ENCODE results near the gene MUC5B. TPM values are rescaled to one million over a fixed set of nuclear protein-coding genes. Genes with fewer than 3 reads are reported as not detected.
"Not testable (repeated sequence)": the region's sequence is repeated elsewhere in the genome, so short reads cannot be mapped to it uniquely, and the experiment has no call there.

Gene MUC5B
- total and polyA plus RNA-seq, 3 donors from 2014 or later = 0.45 to 0.87 (median 0.50) TPM

- Histone ChIP-seq H3K4me3 (no peak overlapping the region), H3K36me3 (ENCODE audit: low read depth, missing control alignments) (no peaks in the 10 kb centered on the region), H3K27ac (no peak overlapping the region), H3K4me1 (no peaks in the 10 kb centered on the region), H3K9me3 (no peaks in the 10 kb centered on the region), H3K27me3 (no peaks in the 10 kb centered on the region)
- intact Hi-C loops (cut with DNase I; ENCODE audit: low total_unique reads) = no loop called here
- no peak for DNase-seq
- 95 to 98% methylated on average over 16 to 20 of the region's 20 CpGs for WGBS, 2 donors
- TF ChIP-seq CTCF (IDR thresholded peaks at IDR 0.05) (no peak), POLR2A (IDR thresholded peaks at IDR 0.05) (no peak)
Measured at GRCh38 chr11:1241706-1242105, 18.8 kb downstream of the MUC5B start.

- Histone ChIP-seq H3K4me3 (no peak overlapping the region), H3K27me3 (no peaks in the 10 kb centered on the region), H3K27ac (no peak overlapping the region), H3K9me3 (no peaks in the 10 kb centered on the region), H3K36me3 (ENCODE audit: low read depth, missing control alignments) (no peaks in the 10 kb centered on the region), H3K4me1 (no peaks in the 10 kb centered on the region)
- no peak for TF ChIP-seq POLR2A (IDR thresholded peaks at IDR 0.05)
- no peak for TF ChIP-seq CTCF (IDR thresholded peaks at IDR 0.05)
- 90 to 94% methylated on average over 16 to 20 of the region's 20 CpGs for WGBS, 2 donors
- DNase-seq = no peak
- intact Hi-C loops (cut with DNase I; ENCODE audit: low total_unique reads) = no loop called here
Measured at GRCh38 chr11:1242289-1242688, 19.4 kb downstream of the MUC5B start.

- H3K36me3 ChIP-seq (ENCODE audit: low read depth, missing control alignments); H3K4me3 ChIP-seq; intact Hi-C loops (cut with DNase I; ENCODE audit: low total_unique reads); DNase-seq; H3K27me3 ChIP-seq; H3K27ac ChIP-seq; H3K9me3 ChIP-seq; H3K4me1 ChIP-seq: not testable (repeated sequence)
- 82 to 95% methylated on average over 6 to 10 of the region's 11 CpGs for WGBS, 2 donors
Measured at GRCh38 chr11:1242751-1243150, 19.9 kb downstream of the MUC5B start.

GRCh38 chr11:1243521-1243920 is 20.7 kb downstream of the MUC5B start:
- 96 to 100% methylated on average over 3 to 14 of the region's 18 CpGs for WGBS, 2 donors
- intact Hi-C loops (cut with DNase I; ENCODE audit: low total_unique reads); H3K27me3 ChIP-seq; DNase-seq; H3K9me3 ChIP-seq; H3K36me3 ChIP-seq (ENCODE audit: low read depth, missing control alignments); H3K4me1 ChIP-seq; H3K27ac ChIP-seq; H3K4me3 ChIP-seq: not testable (repeated sequence)

GRCh38 chr11:1244557-1244956 is 21.7 kb downstream of the MUC5B start:
- H3K36me3 ChIP-seq (ENCODE audit: low read depth, missing control alignments); H3K4me1 ChIP-seq; H3K4me3 ChIP-seq; DNase-seq; H3K27me3 ChIP-seq; H3K9me3 ChIP-seq; H3K27ac ChIP-seq; intact Hi-C loops (cut with DNase I; ENCODE audit: low total_unique reads): not testable (repeated sequence)
- WGBS, 2 donors = 96 to 100% methylated on average over 1 to 9 of the region's 9 CpGs

GRCh38 chr11:1245717-1246116 is 22.9 kb downstream of the MUC5B start:
- H3K27me3 ChIP-seq; DNase-seq; H3K4me3 ChIP-seq; H3K27ac ChIP-seq; H3K4me1 ChIP-seq; H3K9me3 ChIP-seq; intact Hi-C loops (cut with DNase I; ENCODE audit: low total_unique reads); H3K36me3 ChIP-seq (ENCODE audit: low read depth, missing control alignments): not testable (repeated sequence)
- 94 to 95% methylated on average over 6 to 13 of the region's 14 CpGs for WGBS, 2 donors

- H3K36me3 ChIP-seq (ENCODE audit: low read depth, missing control alignments); DNase-seq; H3K9me3 ChIP-seq; H3K4me3 ChIP-seq; H3K4me1 ChIP-seq; intact Hi-C loops (cut with DNase I; ENCODE audit: low total_unique reads); H3K27me3 ChIP-seq; H3K27ac ChIP-seq: not testable (repeated sequence)
- WGBS, 2 donors = 92 to 97% methylated on average over 14 of the region's 14 CpGs
Measured at GRCh38 chr11:1246301-1246700, 23.4 kb downstream of the MUC5B start.

- DNase-seq; H3K36me3 ChIP-seq (ENCODE audit: low read depth, missing control alignments); intact Hi-C loops (cut with DNase I; ENCODE audit: low total_unique reads); H3K4me3 ChIP-seq; H3K27me3 ChIP-seq; H3K9me3 ChIP-seq; H3K4me1 ChIP-seq; H3K27ac ChIP-seq: not testable (repeated sequence)
- WGBS, 2 donors = 96% methylated on average over 13 of the region's 14 CpGs; no CpG with 5 or more reads in 1 of the 2 donors
Measured at GRCh38 chr11:1247026-1247425, 24.2 kb downstream of the MUC5B start.

- H3K9me3 ChIP-seq; H3K4me3 ChIP-seq; H3K27ac ChIP-seq; H3K27me3 ChIP-seq; H3K4me1 ChIP-seq; DNase-seq; intact Hi-C loops (cut with DNase I; ENCODE audit: low total_unique reads); H3K36me3 ChIP-seq (ENCODE audit: low read depth, missing control alignments): not testable (repeated sequence)
- WGBS, 2 donors = 100% methylated on average over 2 of the region's 18 CpGs; no CpG with 5 or more reads in 1 of the 2 donors
Measured at GRCh38 chr11:1248951-1249350, 26.1 kb downstream of the MUC5B start.

GRCh38 chr11:1250411-1250810 is 27.5 kb downstream of the MUC5B start:
- not testable (repeated sequence) for H3K27ac ChIP-seq, DNase-seq

More at GRCh38 chr11:1250411-1250810, 27.5 kb downstream of the MUC5B start:
- H3K9me3 ChIP-seq; H3K27me3 ChIP-seq; H3K4me1 ChIP-seq; intact Hi-C loops (cut with DNase I; ENCODE audit: low total_unique reads); H3K36me3 ChIP-seq (ENCODE audit: low read depth, missing control alignments); H3K4me3 ChIP-seq: not testable (repeated sequence)
- WGBS, 2 donors = 93% methylated on average over 8 of the region's 12 CpGs; no CpG with 5 or more reads in 1 of the 2 donors

Measured in testis (tissue), 3 donors.